Small intestine (tissue), 7 donors: ENCODE data around the gene SETBP1. TPM values are rescaled to one million over a fixed set of nuclear protein-coding genes. Genes with fewer than 3 reads are reported as not detected.
A peak's percentile ranks its signal among the peaks of the same experiment; 100 is the strongest.

ENCODE experiments used
- DNase-seq, 2 donors: peaks; one replicate each; pipeline versions ENCODE4 v3.0.0 to v3.0.0-alpha.2; 2013
- FAIRE-seq: peaks from 2 replicates; lab custom pipeline; 2012; peaks lifted over from hg19 to GRCh38; lab: Jason Lieb, UNC
- H3K27ac ChIP-seq, 3 donors: one replicate each; pipeline ENCODE4 v1.5.1; 2013; ENCODE audit warnings: low read length in 2 of 3, mild to moderate bottlenecking in 2 of 3, control low read depth in 1 of 3, inconsistent platforms in 1 of 3, low read depth in 1 of 3, moderate library complexity in 1 of 3
- H3K27me3 ChIP-seq, 3 donors: one replicate each; pipeline ENCODE4 v1.6.1; 2013; ENCODE audit warnings: low read length in 3 of 3, inconsistent platforms in 1 of 3; ENCODE audit not compliant: control insufficient read depth in 3 of 3, insufficient read depth in 3 of 3
- H3K36me3 ChIP-seq, 3 donors: one replicate each; pipeline ENCODE4 v1.6.1; 2013; ENCODE audit warnings: low read length in 3 of 3, inconsistent platforms in 1 of 3, low read depth in 1 of 3, mild to moderate bottlenecking in 1 of 3, moderate library complexity in 1 of 3; ENCODE audit not compliant: control insufficient read depth in 3 of 3, insufficient read depth in 2 of 3
- H3K4me1 ChIP-seq, 3 donors: one replicate each; pipeline ENCODE4 v1.6.1; 2013; ENCODE audit warnings: low read length in 2 of 3, inconsistent platforms in 1 of 3, low read depth in 1 of 3, mild to moderate bottlenecking in 1 of 3, moderate library complexity in 1 of 3; ENCODE audit not compliant: control insufficient read depth in 3 of 3, insufficient read depth in 2 of 3
- H3K4me3 ChIP-seq, 3 donors: one replicate each; pipeline ENCODE4 v1.5.1; 2013; ENCODE audit warnings: low read length in 3 of 3, control low read depth in 1 of 3, inconsistent platforms in 1 of 3, low read depth in 1 of 3, mild to moderate bottlenecking in 1 of 3, moderate library complexity in 1 of 3
- H3K9me3 ChIP-seq, 2 donors: one replicate each; pipeline ENCODE4 v1.6.1; 2013; ENCODE audit warnings: low read depth in 1 of 2, low read length in 1 of 2; ENCODE audit not compliant: control insufficient read depth in 2 of 2, insufficient read depth in 1 of 2
- WGBS, 3 donors: extraction: QIAGEN DNeasy Blood & Tissue Kit; methylation state at CpG; one replicate each; pipeline ENCODE4 v1.1.7; 2013; 5-methylcytosine and 5-hydroxymethylcytosine counted together
- polyA plus RNA-seq, 4 donors: library from polyadenylated mRNA; stranded (reverse) in 3 of 4; unstranded in 1 of 4; fragments of 200-250 nt in 3 of 4; fragments of 120-200 nt in 1 of 4; gene quantifications; one replicate each; pipeline versions ENCODE4 v1.2.1 to v1.2.3, GENCODE V29; 2013
- donor health status: healthy with polysubstance abuse.
- donor health status: control.
- donor health status: control.
- donor health status: Bipolar disorder and iron deficiency.
- donor health status: healthy.

Gene SETBP1
- polyA plus RNA-seq, 4 donors: 0.54 to 5.8 (median 1.8) TPM; not detected in 1

GRCh38 chr18:44841221-44841620 lies 160.5 kb downstream of the SETBP1 start:
- Histone ChIP-seq H3K27ac (no peak overlapping the region), H3K27me3 (no peaks in the 10 kb centered on the region), H3K9me3 (peaks cover 0 to 5% of the 10 kb centered on the region in 2 donors), H3K4me1 (peaks cover 0 to 3% (median 0%) of the 10 kb centered on the region in 3 donors), H3K4me3 (no peak overlapping the region), H3K36me3 (peaks cover 0 to 6% (median 0%) of the 10 kb centered on the region in 3 donors)
- DNase-seq: no peak
- 76 to 86% (median 81%) methylated on average over 4 of the region's 4 CpGs for WGBS, 3 donors
- FAIRE-seq: no peak

- Histone ChIP-seq H3K4me1 (peaks cover 0 to 3% (median 0%) of the 10 kb centered on the region in 3 donors), H3K27ac (no peak overlapping the region), H3K4me3 (no peak overlapping the region), H3K9me3 (peaks cover 0 to 5% of the 10 kb centered on the region in 2 donors), H3K36me3 (peaks cover 0 to 6% (median 0%) of the 10 kb centered on the region in 3 donors), H3K27me3 (no peaks in the 10 kb centered on the region)
- 31 to 72% (median 59%) methylated on average over 10 of the region's 10 CpGs for WGBS, 3 donors
- peak; percentile 22 to 48 for DNase-seq
- FAIRE-seq: no peak
Observed at GRCh38 chr18:44841752-44842587, 161.3 kb downstream of the SETBP1 start.

- WGBS, 3 donors: 77 to 95% (median 86%) methylated on average over 4 of the region's 4 CpGs
- no peaks in the 10 kb centered on the region for H3K27me3 ChIP-seq
- peaks cover 0 to 5% of the 10 kb centered on the region in 2 donors for H3K9me3 ChIP-seq
- FAIRE-seq (no peak), DNase-seq (no peak)
- no peak overlapping the region for H3K4me3 ChIP-seq
- H3K4me1 ChIP-seq: peaks cover 0 to 3% (median 0%) of the 10 kb centered on the region in 3 donors
- peaks cover 0 to 6% (median 0%) of the 10 kb centered on the region in 3 donors for H3K36me3 ChIP-seq
- no peak overlapping the region for H3K27ac ChIP-seq
Observed at GRCh38 chr18:44842588-44843412, 162.1 kb downstream of the SETBP1 start.

GRCh38 chr18:44844486-44844885 lies 163.8 kb downstream of the SETBP1 start:
- H3K27me3 ChIP-seq: no peaks in the 10 kb centered on the region
- peaks cover 0 to 5% of the 10 kb centered on the region in 2 donors for H3K9me3 ChIP-seq
- DNase-seq: no peak
- FAIRE-seq: no peak
- no peak overlapping the region for H3K4me3 ChIP-seq
- H3K36me3 ChIP-seq: peaks cover 0 to 6% (median 0%) of the 10 kb centered on the region in 3 donors
- 80 to 84% (median 83%) methylated on average over 5 of the region's 5 CpGs for WGBS, 3 donors
- no peak overlapping the region for H3K27ac ChIP-seq
- H3K4me1 ChIP-seq: peaks cover 0 to 3% (median 0%) of the 10 kb centered on the region in 3 donors

GRCh38 chr18:44846450-44846849 lies 165.8 kb downstream of the SETBP1 start:
- Histone ChIP-seq H3K27ac (no peak overlapping the region), H3K4me3 (no peak overlapping the region), H3K36me3 (peaks cover 0 to 6% (median 0%) of the 10 kb centered on the region in 3 donors), H3K9me3 (peaks cover 0 to 5% of the 10 kb centered on the region in 2 donors), H3K27me3 (no peaks in the 10 kb centered on the region), H3K4me1 (peaks cover 0 to 3% (median 0%) of the 10 kb centered on the region in 3 donors)
- DNase-seq (no peak), FAIRE-seq (no peak)

GRCh38 chr18:44848644-44849335 lies 168.1 kb downstream of the SETBP1 start:
- FAIRE-seq: no peak

GRCh38 chr18:44849361-44849760 lies 168.7 kb downstream of the SETBP1 start:
- DNase-seq: no peak
- 84 to 91% (median 87%) methylated on average over 6 of the region's 6 CpGs for WGBS, 3 donors
- no peak for FAIRE-seq

More at GRCh38 chr18:44848644-44849335, 168.1 kb downstream of the SETBP1 start:
- DNase-seq: no peak
- H3K36me3 ChIP-seq: peaks cover 0 to 3% (median 0%) of the 10 kb centered on the region in 3 donors
- peaks cover 0 to 2% (median 0%) of the 10 kb centered on the region in 3 donors for H3K4me1 ChIP-seq
- WGBS, 3 donors: 63 to 77% (median 67%) methylated on average over 9 of the region's 9 CpGs
- no peaks in the 10 kb centered on the region for H3K27me3 ChIP-seq
- H3K9me3 ChIP-seq: peaks cover 0 to 5% of the 10 kb centered on the region in 2 donors
- H3K27ac ChIP-seq: no peak overlapping the region
- H3K4me3 ChIP-seq: no peak overlapping the region

More at GRCh38 chr18:44849361-44849760, 168.7 kb downstream of the SETBP1 start:
- Histone ChIP-seq H3K27me3 (no peaks in the 10 kb centered on the region), H3K27ac (no peak overlapping the region), H3K4me3 (no peak overlapping the region), H3K4me1 (peaks cover 0 to 2% (median 0%) of the 10 kb centered on the region in 3 donors), H3K36me3 (peaks cover 0 to 3% (median 0%) of the 10 kb centered on the region in 3 donors), H3K9me3 (peaks cover 0 to 4% of the 10 kb centered on the region in 2 donors)
